Mesendoderm (in vitro differentiated cells): Measurements from ENCODE around the gene RHBDD2.
A peak's percentile ranks its signal among the peaks of the same experiment; 100 is the strongest.
"Not testable (repeated sequence)": the region's sequence is repeated elsewhere in the genome, so short reads cannot be mapped to it uniquely, and the experiment has no call there.

Source experiments
- DNase-seq: peaks from one replicate; pipeline ENCODE4 v3.0.0; 2013
- H2AK5ac ChIP-seq: 2 replicates; pipeline ENCODE4 v1.6.1; 2013; ENCODE audit warnings: low read length, inconsistent platforms
- H2BK120ac ChIP-seq: 2 replicates; pipeline ENCODE4 v1.6.1; 2013; ENCODE audit warnings: low read depth, mild to moderate bottlenecking, low read length, moderate library complexity, mixed read lengths
- H2BK15ac ChIP-seq: replicated peaks from 2 replicates; pipeline ENCODE4 v1.6.1; 2013; ENCODE audit warnings: low read depth, mild to moderate bottlenecking, moderate library complexity
- H2BK5ac ChIP-seq: 2 replicates; pipeline ENCODE4 v1.6.1; 2013; ENCODE audit warnings: low read length, inconsistent platforms
- H3K18ac ChIP-seq: 2 replicates; pipeline ENCODE4 v1.6.1; 2013; ENCODE audit warnings: mild to moderate bottlenecking, low read length, mixed read lengths
- H3K23ac ChIP-seq: one replicate; pipeline ENCODE4 v1.6.1; 2013; ENCODE audit warnings: low read length
- H3K27ac ChIP-seq: 2 replicates; pipeline ENCODE4 v1.5.1; 2013; ENCODE audit warnings: low read depth, mild to moderate bottlenecking, inconsistent platforms, low read length, moderate library complexity
- H3K27me3 ChIP-seq: 2 replicates; pipeline ENCODE4 v1.6.1; 2013; ENCODE audit warnings: low read length, control low read depth, mild to moderate bottlenecking, inconsistent platforms; ENCODE audit not compliant: insufficient read depth, poor library complexity
- H3K36me3 ChIP-seq: 2 replicates; pipeline ENCODE4 v1.6.1; 2013; ENCODE audit warnings: low read length, inconsistent platforms; ENCODE audit not compliant: control insufficient read depth, insufficient read depth
- H3K4ac ChIP-seq: one replicate; pipeline ENCODE4 v1.6.1; 2013; ENCODE audit warnings: low read depth, mild to moderate bottlenecking, low read length, moderate library complexity
- H3K4me1 ChIP-seq: 2 replicates; pipeline ENCODE4 v1.6.1; 2013; ENCODE audit warnings: low read depth, low read length, inconsistent platforms; ENCODE audit not compliant: control insufficient read depth
- H3K4me2 ChIP-seq: 2 replicates; pipeline ENCODE4 v1.6.1; 2013; ENCODE audit warnings: low read length
- H3K4me3 ChIP-seq: 2 replicates; pipeline ENCODE4 v1.5.1; 2013; ENCODE audit warnings: mild to moderate bottlenecking, low read length
- H3K56ac ChIP-seq: one replicate; pipeline ENCODE4 v1.6.1; 2013; ENCODE audit warnings: low read length
- H3K79me1 ChIP-seq: 2 replicates; pipeline ENCODE4 v1.6.1; 2013; ENCODE audit warnings: low read length, inconsistent platforms
- H3K79me2 ChIP-seq: 2 replicates; pipeline ENCODE4 v1.6.1; 2013; ENCODE audit warnings: mild to moderate bottlenecking, low read length; ENCODE audit not compliant: control insufficient read depth, insufficient read depth
- H3K9ac ChIP-seq: 2 replicates; pipeline ENCODE4 v1.6.1; 2013; ENCODE audit warnings: low read length, inconsistent platforms
- H4K5ac ChIP-seq: one replicate; pipeline ENCODE4 v1.6.1; 2013; ENCODE audit warnings: low read length
- H4K8ac ChIP-seq: one replicate; pipeline ENCODE4 v1.6.1; 2013; ENCODE audit warnings: low read depth, mild to moderate bottlenecking, control low read depth, low read length, moderate library complexity
- WGBS: extraction: QIAGEN DNeasy Blood & Tissue Kit; methylation state at CpG from one replicate; pipeline ENCODE4 v1.1.7; 2013; ENCODE audit warnings: low lambda C conversion rate, missing lambda C conversion rate; ENCODE audit not compliant: insufficient coverage; ENCODE audit errors: extremely low coverage; 5-methylcytosine and 5-hydroxymethylcytosine counted together

Gene RHBDD2

GRCh38 chr7:75854813-75855345 lies 24.0 kb upstream of the RHBDD2 start:
- H3K27me3 ChIP-seq, H3K79me2 ChIP-seq, H3K4me2 ChIP-seq, H2BK120ac ChIP-seq, H3K4me3 ChIP-seq, H3K79me1 ChIP-seq, H3K4ac ChIP-seq, H4K5ac ChIP-seq, H3K27ac ChIP-seq, H3K9ac ChIP-seq, H3K36me3 ChIP-seq, H2AK5ac ChIP-seq, H2BK15ac ChIP-seq, H3K18ac ChIP-seq, H2BK5ac ChIP-seq, H3K23ac ChIP-seq, DNase-seq, H4K8ac ChIP-seq, H3K4me1 ChIP-seq, H3K56ac ChIP-seq: not testable (repeated sequence)
- WGBS = no CpG with 5 or more reads among the region's 10 CpGs

- no peaks in the 10 kb centered on the region for H3K79me2 ChIP-seq
- no peak overlapping the region for H3K18ac ChIP-seq
- H2BK5ac ChIP-seq = no peak overlapping the region
- no peak overlapping the region for H3K4ac ChIP-seq
- no peak overlapping the region for H2BK15ac ChIP-seq
- no peaks in the 10 kb centered on the region for H3K79me1 ChIP-seq
- no peak for DNase-seq
- no peak overlapping the region for H2AK5ac ChIP-seq
- no peak overlapping the region for H4K5ac ChIP-seq
- no peak overlapping the region for H3K23ac ChIP-seq
- H2BK120ac ChIP-seq = no peak overlapping the region
- no CpG with 5 or more reads among the region's 6 CpGs for WGBS
- H3K4me1 ChIP-seq = no peaks in the 10 kb centered on the region
- no peaks in the 10 kb centered on the region for H3K27me3 ChIP-seq
- H3K4me3 ChIP-seq = no peak overlapping the region
- H3K4me2 ChIP-seq = no peak overlapping the region
- H3K56ac ChIP-seq = no peak overlapping the region
- no peak overlapping the region for H4K8ac ChIP-seq
- no peak overlapping the region for H3K9ac ChIP-seq
- no peaks in the 10 kb centered on the region for H3K36me3 ChIP-seq
- H3K27ac ChIP-seq = no peak overlapping the region
These were observed 22.3 kb upstream of the RHBDD2 start for GRCh38 chr7:75856536-75856935.

DNA sequence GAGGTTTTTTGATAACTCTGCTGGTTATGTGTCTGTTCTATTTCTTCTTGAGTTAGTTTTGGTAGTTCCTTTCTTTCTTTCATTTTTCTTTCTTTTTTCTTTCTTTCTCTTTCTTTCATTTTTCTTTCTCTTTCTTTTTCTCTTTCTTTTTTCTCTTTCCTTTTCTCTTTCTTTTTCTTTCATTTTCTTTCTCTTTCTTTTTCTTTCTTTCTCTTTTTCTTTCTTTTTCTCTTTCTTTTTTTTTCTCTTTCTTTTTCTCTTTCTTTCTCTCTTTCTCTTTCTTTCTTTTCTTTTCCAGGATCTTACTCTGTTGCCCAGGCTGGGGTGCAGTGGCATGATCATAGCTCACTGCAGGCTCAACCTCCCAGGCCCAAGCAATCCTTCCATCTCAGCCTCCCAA lies 20.4 kb upstream of the RHBDD2 start:
- no peak overlapping the region for H2BK15ac ChIP-seq
- H4K8ac ChIP-seq = no peak overlapping the region
- H3K56ac ChIP-seq = no peak overlapping the region
- H3K4me2 ChIP-seq = no peak overlapping the region
- no peak overlapping the region for H3K23ac ChIP-seq
- no peaks in the 10 kb centered on the region for H3K79me1 ChIP-seq
- no peak overlapping the region for H2BK5ac ChIP-seq
- H4K5ac ChIP-seq = no peak overlapping the region
- no peak overlapping the region for H3K9ac ChIP-seq
- no peak overlapping the region for H3K4me3 ChIP-seq
- no peaks in the 10 kb centered on the region for H3K36me3 ChIP-seq
- no peaks in the 10 kb centered on the region for H3K27me3 ChIP-seq
- no peak overlapping the region for H3K4ac ChIP-seq
- no peaks in the 10 kb centered on the region for H3K79me2 ChIP-seq
- DNase-seq = no peak
- no peak overlapping the region for H2BK120ac ChIP-seq
- H3K27ac ChIP-seq = no peak overlapping the region
- H3K18ac ChIP-seq = no peak overlapping the region
- H3K4me1 ChIP-seq = no peaks in the 10 kb centered on the region
- no peak overlapping the region for H2AK5ac ChIP-seq

DNA sequence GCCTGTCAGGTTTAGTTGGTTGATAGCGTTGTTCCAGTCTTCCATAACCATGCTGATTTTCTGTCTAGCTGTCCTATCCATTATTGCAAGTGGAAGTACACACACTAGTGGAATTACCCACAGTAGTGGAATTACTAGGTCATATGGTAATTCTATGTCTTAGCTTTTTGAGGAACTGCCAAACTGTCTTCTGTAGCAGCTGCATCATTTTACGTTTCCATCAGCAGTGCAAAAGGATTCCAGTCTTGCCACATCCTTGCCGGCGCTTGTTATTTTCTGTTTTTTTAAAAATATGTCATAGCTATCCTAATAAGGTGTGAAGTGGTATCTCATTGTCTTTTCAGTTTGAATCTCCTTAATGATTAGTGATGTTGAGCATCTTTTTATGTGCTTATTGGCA lies 17.2 kb upstream of the RHBDD2 start:
- H3K18ac ChIP-seq = no peak overlapping the region
- H3K4ac ChIP-seq = no peak overlapping the region
- H3K79me2 ChIP-seq = no peaks in the 10 kb centered on the region
- no CpG with 5 or more reads among the region's 4 CpGs for WGBS
- no peak overlapping the region for H3K56ac ChIP-seq
- no peak overlapping the region for H3K4me2 ChIP-seq
- no peak overlapping the region for H3K27ac ChIP-seq
- no peak overlapping the region for H2AK5ac ChIP-seq
- H4K8ac ChIP-seq = no peak overlapping the region
- no peak for DNase-seq
- no peak overlapping the region for H4K5ac ChIP-seq
- H3K4me3 ChIP-seq = no peak overlapping the region
- H3K4me1 ChIP-seq = no peaks in the 10 kb centered on the region
- no peaks in the 10 kb centered on the region for H3K36me3 ChIP-seq
- H2BK120ac ChIP-seq = no peak overlapping the region
- H2BK15ac ChIP-seq = no peak overlapping the region
- H3K9ac ChIP-seq = no peak overlapping the region
- no peak overlapping the region for H2BK5ac ChIP-seq
- no peaks in the 10 kb centered on the region for H3K79me1 ChIP-seq
- H3K23ac ChIP-seq = no peak overlapping the region
- no peaks in the 10 kb centered on the region for H3K27me3 ChIP-seq

- not testable (repeated sequence) for H3K56ac ChIP-seq, H3K4me2 ChIP-seq, H2BK5ac ChIP-seq, H3K27me3 ChIP-seq, H3K36me3 ChIP-seq, H3K4ac ChIP-seq, H4K5ac ChIP-seq, H3K79me1 ChIP-seq, H2BK120ac ChIP-seq, H3K18ac ChIP-seq, H3K23ac ChIP-seq, DNase-seq, H4K8ac ChIP-seq, H3K27ac ChIP-seq, H2AK5ac ChIP-seq, H3K4me3 ChIP-seq, H2BK15ac ChIP-seq, H3K79me2 ChIP-seq, H3K4me1 ChIP-seq, H3K9ac ChIP-seq
- no CpG with 5 or more reads among the region's 4 CpGs for WGBS
These were observed 14.6 kb upstream of the RHBDD2 start for GRCh38 chr7:75864251-75864650.

DNA sequence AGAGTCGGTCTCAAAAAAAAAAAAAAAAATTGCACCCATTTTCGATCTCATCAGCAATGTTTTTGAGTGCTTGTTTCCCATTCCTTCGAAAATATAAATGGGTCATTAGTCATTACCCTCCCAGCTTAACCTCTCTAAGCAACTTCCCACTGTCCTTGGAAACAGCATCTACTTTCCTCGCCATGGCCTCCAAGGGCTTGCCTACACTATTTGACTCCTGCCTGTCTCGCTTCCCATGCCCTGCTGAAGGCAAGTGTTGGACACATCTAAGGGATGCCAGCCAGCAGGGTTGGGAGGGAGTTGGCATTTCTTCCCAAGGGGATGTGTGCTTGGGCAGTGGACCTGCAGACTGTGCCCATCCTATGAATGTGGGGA lies 12.7 kb upstream of the RHBDD2 start:
- Histone ChIP-seq H4K5ac (no peak overlapping the region), H4K8ac (no peak overlapping the region), H2BK5ac (no peak overlapping the region), H2AK5ac (no peak overlapping the region), H3K4ac (no peak overlapping the region), H2BK120ac (no peak overlapping the region), H2BK15ac (no peak overlapping the region), H3K18ac (no peak overlapping the region), H3K36me3 (no peaks in the 10 kb centered on the region), H3K9ac (peak overlapping the region; percentile 10), H3K27me3 (no peaks in the 10 kb centered on the region), H3K79me2 (no peaks in the 10 kb centered on the region), H3K23ac (no peak overlapping the region), H3K79me1 (no peaks in the 10 kb centered on the region), H3K56ac (no peak overlapping the region), H3K4me2 (no peak overlapping the region), H3K27ac (no peak overlapping the region), H3K4me3 (no peak overlapping the region), H3K4me1 (no peaks in the 10 kb centered on the region)
- DNase-seq = no peak
- WGBS = no CpG with 5 or more reads among the region's 5 CpGs
